K562 (cell line): Measurements from ENCODE around the gene ZBTB26. TPM values are rescaled to one million over a fixed set of nuclear protein-coding genes. Genes with fewer than 3 reads are reported as not detected.

ENCODE experiments used
- ASH1L ChIP-seq: fragments of 450-650 bp; IDR thresholded peaks from 2 replicates; pipeline ENCODE4 v1.6.1; 2018; ENCODE audit warnings: borderline replicate concordance, mild to moderate bottlenecking, low read depth; ENCODE audit not compliant: partially characterized antibody
- MCM2 ChIP-seq: fragments of 450-650 bp; IDR thresholded peaks from 2 replicates; pipeline ENCODE4 v1.6.1; 2017; ENCODE audit warnings: low read depth, mild to moderate bottlenecking
- MEF2A ChIP-seq: IDR thresholded peaks from 2 replicates; pipeline ENCODE4 v1.6.1; 2011; ENCODE audit warnings: low read depth, mild to moderate bottlenecking, low read length, moderate library complexity; ENCODE audit not compliant: control insufficient read depth
- POLR2AphosphoS5 ChIP-seq: IDR thresholded peaks from 2 replicates; pipeline ENCODE4 v1.6.1; 2011; ENCODE audit warnings: mild to moderate bottlenecking, low read depth, low read length, moderate library complexity; ENCODE audit not compliant: control insufficient read depth, insufficient read depth
- RNF2 ChIP-seq: sonication (generic); IDR thresholded peaks from 2 replicates; pipeline ENCODE4 v1.6.1; 2016
- TFAM ChIP-seq: fragments of 250-450 bp; sonication (Bioruptor Pico); conservative IDR thresholded peaks from 2 replicates; pipeline ENCODE4 v1.5.0; 2021; ENCODE audit warnings: mild to moderate bottlenecking, moderate library complexity
- ZNF224 ChIP-seq: sonication (generic); formaldehyde crosslinking; IDR thresholded peaks from 2 replicates; pipeline ENCODE4 v1.8.0; 2022; ENCODE audit warnings: mild to moderate bottlenecking, missing genetic modification reagents
- ZNF445 ChIP-seq: fragments of 250-450 bp; sonication (Bioruptor Pico); IDR thresholded peaks from 2 replicates; pipeline ENCODE4 v1.4.0; 2020; ENCODE audit warnings: low read depth, mild to moderate bottlenecking, moderate library complexity
- polyA plus RNA-seq, 8 experiments: library from polyadenylated mRNA; depleted of rRNA in 4 of 8; stranded (reverse) in 5 of 8; unstranded in 3 of 8; fragments of >200 nt; fragmentation: Nextera tagmentation in 2 of 8; fragmentation: Illumina TruSeq in 1 of 8; extraction: Ambion mirVana in 2 of 8; extraction: Trizol in 1 of 8; gene quantifications; 2 replicates each; pipeline versions ENCODE4 v1.2.1 to v1.2.3, GENCODE V29; 2011 to 2014; ENCODE audit warnings: inconsistent platforms in 1 of 8, missing spikeins in 1 of 8
- total RNA-seq, 7 experiments: library from RNA; depleted of rRNA in 6 of 7; stranded (reverse); fragments of >200 nt in 6 of 7; fragmentation: Illumina TruSeq in 2 of 7; extraction: Trizol in 2 of 7; gene quantifications; 2 replicates each; pipeline versions ENCODE4 v1.2.1 to v1.2.3, GENCODE V29; 2011 to 2021; ENCODE audit warnings: low replicate concordance in 1 of 7
- TF ChIP-seq, protein P1 (sequence below), 2 experiments: fragments of 450-650 bp in 1 of 2; sonication (generic) in 1 of 2; formaldehyde crosslinking in 1 of 2; IDR thresholded peaks; 2 replicates each; pipeline versions ENCODE4 v1.7.1 to v1.9.0; 2016 to 2022; ENCODE audit warnings: inconsistent platforms in 1 of 2, mild to moderate bottlenecking in 1 of 2, missing genetic modification reagents in 1 of 2
- TF ChIP-seq, protein P2 (sequence below): fragments of 250-450 bp; sonication (Bioruptor Pico); IDR thresholded peaks from 2 replicates; pipeline ENCODE4 v1.4.0; 2020; ENCODE audit warnings: mild to moderate bottlenecking, moderate library complexity
- TF ChIP-seq, protein P3 (sequence below): sonication (generic); formaldehyde crosslinking; IDR thresholded peaks from 2 replicates; pipeline ENCODE4 v1.8.0; 2022; ENCODE audit warnings: mild to moderate bottlenecking, missing genetic modification reagents
- TF ChIP-seq, protein P4 (sequence below): fragments of 250-450 bp; sonication (Bioruptor Pico); IDR thresholded peaks from 2 replicates; pipeline ENCODE4 v1.5.1; 2021; ENCODE audit warnings: mild to moderate bottlenecking

ZBTB26 gene
- total and polyA plus RNA-seq, 9 of the 15 experiments (the other 6 are each of a cell fraction or from before 2014, with no cell fraction given): 2.4 to 20.7 (median 5.0) TPM

- TF ChIP-seq, protein P1, sequence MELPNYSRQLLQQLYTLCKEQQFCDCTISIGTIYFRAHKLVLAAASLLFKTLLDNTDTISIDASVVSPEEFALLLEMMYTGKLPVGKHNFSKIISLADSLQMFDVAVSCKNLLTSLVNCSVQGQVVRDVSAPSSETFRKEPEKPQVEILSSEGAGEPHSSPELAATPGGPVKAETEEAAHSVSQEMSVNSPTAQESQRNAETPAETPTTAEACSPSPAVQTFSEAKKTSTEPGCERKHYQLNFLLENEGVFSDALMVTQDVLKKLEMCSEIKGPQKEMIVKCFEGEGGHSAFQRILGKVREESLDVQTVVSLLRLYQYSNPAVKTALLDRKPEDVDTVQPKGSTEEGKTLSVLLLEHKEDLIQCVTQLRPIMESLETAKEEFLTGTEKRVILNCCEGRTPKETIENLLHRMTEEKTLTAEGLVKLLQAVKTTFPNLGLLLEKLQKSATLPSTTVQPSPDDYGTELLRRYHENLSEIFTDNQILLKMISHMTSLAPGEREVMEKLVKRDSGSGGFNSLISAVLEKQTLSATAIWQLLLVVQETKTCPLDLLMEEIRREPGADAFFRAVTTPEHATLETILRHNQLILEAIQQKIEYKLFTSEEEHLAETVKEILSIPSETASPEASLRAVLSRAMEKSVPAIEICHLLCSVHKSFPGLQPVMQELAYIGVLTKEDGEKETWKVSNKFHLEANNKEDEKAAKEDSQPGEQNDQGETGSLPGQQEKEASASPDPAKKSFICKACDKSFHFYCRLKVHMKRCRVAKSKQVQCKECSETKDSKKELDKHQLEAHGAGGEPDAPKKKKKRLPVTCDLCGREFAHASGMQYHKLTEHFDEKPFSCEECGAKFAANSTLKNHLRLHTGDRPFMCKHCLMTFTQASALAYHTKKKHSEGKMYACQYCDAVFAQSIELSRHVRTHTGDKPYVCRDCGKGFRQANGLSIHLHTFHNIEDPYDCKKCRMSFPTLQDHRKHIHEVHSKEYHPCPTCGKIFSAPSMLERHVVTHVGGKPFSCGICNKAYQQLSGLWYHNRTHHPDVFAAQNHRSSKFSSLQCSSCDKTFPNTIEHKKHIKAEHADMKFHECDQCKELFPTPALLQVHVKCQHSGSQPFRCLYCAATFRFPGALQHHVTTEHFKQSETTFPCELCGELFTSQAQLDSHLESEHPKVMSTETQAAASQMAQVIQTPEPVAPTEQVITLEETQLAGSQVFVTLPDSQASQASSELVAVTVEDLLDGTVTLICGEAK (IDR thresholded peaks at IDR 0.05): peak; percentile 77
- TF ChIP-seq, protein P1 (CRISPR knock-in tag; IDR thresholded peaks at IDR 0.05): no peak
- TF ChIP-seq MEF2A: no peak
- no peak for TF ChIP-seq TFAM (CRISPR knock-in tag)
- TF ChIP-seq, protein P2, sequence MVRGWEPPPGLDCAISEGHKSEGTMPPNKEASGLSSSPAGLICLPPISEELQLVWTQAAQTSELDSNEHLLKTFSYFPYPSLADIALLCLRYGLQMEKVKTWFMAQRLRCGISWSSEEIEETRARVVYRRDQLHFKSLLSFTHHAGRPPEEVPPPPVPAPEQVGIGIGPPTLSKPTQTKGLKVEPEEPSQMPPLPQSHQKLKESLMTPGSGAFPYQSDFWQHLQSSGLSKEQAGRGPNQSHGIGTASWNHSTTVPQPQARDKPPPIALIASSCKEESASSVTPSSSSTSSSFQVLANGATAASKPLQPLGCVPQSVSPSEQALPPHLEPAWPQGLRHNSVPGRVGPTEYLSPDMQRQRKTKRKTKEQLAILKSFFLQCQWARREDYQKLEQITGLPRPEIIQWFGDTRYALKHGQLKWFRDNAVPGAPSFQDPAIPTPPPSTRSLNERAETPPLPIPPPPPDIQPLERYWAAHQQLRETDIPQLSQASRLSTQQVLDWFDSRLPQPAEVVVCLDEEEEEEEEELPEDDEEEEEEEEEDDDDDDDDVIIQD: peak; percentile 57; the same call in 1 of the 2 replicates
- TF ChIP-seq MCM2: no peak
- no peak for TF ChIP-seq RNF2
- TF ChIP-seq, protein P3, sequence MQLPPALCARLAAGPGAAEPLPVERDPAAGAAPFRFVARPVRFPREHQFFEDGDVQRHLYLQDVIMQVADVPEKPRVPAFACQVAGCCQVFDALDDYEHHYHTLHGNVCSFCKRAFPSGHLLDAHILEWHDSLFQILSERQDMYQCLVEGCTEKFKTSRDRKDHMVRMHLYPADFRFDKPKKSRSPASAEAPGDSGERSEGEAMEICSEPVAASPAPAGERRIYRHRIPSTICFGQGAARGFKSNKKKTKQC: no peak
- peak; percentile 92 for TF ChIP-seq ASH1L
- no peak for TF ChIP-seq ZNF445 (CRISPR knock-in tag)
- TF ChIP-seq POLR2AphosphoS5: peak; percentile 84
- TF ChIP-seq, protein P4, sequence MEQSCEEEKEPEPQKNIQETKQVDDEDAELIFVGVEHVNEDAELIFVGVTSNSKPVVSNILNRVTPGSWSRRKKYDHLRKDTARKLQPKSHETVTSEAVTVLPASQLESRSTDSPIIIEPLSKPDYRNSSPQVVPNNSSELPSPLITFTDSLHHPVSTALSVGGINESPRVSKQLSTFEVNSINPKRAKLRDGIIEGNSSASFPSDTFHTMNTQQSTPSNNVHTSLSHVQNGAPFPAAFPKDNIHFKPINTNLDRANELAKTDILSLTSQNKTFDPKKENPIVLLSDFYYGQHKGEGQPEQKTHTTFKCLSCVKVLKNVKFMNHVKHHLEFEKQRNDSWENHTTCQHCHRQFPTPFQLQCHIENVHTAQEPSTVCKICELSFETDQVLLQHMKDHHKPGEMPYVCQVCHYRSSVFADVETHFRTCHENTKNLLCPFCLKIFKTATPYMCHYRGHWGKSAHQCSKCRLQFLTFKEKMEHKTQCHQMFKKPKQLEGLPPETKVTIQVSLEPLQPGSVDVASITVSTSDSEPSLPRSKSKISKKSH: peak; percentile 77; the same call in 1 of the 2 replicates
- TF ChIP-seq ZNF224 (CRISPR knock-in tag): no peak
Measured at GRCh38 chr9:122904823-122905710, 26.2 kb downstream of the ZBTB26 start, which contains the start of gene RC3H2 (continued).
